Measurements from ENCODE around the gene EVC. TPM values are rescaled to one million over a fixed set of nuclear protein-coding genes. Genes with fewer than 3 reads are reported as not detected.
A peak's percentile ranks its signal among the peaks of the same experiment; 100 is the strongest.

EVC gene
- total and polyA plus RNA-seq, 8 donors: 18.8 to 36.2 (median 31.3) TPM

DNA sequence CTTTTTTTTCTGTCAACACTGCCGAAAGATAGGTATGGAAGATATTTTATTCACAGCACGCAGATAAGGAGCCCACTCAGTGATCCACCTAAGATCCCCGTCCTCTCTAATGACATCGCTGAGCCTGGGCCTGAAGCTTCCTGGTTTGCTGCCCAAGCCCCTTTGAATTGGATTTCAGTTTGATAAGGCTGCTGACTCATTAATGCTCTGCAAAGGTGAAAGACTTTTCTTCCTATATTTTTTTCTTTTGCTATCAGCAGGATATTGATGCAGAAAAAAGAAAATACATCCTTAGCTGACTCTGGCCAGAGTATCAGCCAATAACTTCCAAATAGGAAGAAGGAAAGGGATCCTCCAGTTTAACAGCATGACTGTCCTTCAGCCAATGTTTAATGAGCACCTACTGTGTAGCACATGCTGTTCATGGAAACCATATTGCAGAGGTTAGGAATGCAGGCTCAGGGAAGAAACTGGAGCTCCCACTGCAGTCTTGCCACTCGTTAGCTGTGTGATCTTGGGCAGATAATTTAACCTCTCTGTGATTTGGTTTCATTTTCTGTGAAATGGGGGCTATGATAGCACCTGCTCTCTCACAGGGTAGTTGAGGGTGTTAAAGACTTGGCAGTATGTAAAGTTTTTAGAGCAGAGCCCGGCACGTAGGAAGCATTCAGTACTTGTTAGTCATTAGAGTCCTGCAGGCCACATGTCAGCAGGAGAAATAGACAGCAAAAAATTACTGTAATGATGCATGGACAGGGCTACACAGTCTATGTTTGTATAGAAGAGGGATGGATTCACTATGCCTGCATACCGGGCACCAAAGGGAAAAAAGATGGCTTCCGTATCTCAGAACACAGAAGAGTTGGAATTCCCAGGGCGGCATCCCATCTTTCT lies 39.3 kb downstream of the EVC start:
- no peaks in the 10 kb centered on the region for H3K4me1 ChIP-seq
- TF ChIP-seq, protein P1, sequence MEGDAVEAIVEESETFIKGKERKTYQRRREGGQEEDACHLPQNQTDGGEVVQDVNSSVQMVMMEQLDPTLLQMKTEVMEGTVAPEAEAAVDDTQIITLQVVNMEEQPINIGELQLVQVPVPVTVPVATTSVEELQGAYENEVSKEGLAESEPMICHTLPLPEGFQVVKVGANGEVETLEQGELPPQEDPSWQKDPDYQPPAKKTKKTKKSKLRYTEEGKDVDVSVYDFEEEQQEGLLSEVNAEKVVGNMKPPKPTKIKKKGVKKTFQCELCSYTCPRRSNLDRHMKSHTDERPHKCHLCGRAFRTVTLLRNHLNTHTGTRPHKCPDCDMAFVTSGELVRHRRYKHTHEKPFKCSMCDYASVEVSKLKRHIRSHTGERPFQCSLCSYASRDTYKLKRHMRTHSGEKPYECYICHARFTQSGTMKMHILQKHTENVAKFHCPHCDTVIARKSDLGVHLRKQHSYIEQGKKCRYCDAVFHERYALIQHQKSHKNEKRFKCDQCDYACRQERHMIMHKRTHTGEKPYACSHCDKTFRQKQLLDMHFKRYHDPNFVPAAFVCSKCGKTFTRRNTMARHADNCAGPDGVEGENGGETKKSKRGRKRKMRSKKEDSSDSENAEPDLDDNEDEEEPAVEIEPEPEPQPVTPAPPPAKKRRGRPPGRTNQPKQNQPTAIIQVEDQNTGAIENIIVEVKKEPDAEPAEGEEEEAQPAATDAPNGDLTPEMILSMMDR (IDR thresholded peaks at IDR 0.05): no peak
- H3K27ac ChIP-seq: no peak overlapping the region
- H3K36me3 ChIP-seq: peaks cover 0 to 19% of the 10 kb centered on the region in 2 donors
- no peaks in the 10 kb centered on the region for H3K9me3 ChIP-seq
- H3K27me3 ChIP-seq: no peaks in the 10 kb centered on the region
- ATAC-seq (no peak), DNase-seq (no peak)
- intact Hi-C loops (cut with DNase I): no loop called here
- no peak overlapping the region for H3K4me3 ChIP-seq

DNA sequence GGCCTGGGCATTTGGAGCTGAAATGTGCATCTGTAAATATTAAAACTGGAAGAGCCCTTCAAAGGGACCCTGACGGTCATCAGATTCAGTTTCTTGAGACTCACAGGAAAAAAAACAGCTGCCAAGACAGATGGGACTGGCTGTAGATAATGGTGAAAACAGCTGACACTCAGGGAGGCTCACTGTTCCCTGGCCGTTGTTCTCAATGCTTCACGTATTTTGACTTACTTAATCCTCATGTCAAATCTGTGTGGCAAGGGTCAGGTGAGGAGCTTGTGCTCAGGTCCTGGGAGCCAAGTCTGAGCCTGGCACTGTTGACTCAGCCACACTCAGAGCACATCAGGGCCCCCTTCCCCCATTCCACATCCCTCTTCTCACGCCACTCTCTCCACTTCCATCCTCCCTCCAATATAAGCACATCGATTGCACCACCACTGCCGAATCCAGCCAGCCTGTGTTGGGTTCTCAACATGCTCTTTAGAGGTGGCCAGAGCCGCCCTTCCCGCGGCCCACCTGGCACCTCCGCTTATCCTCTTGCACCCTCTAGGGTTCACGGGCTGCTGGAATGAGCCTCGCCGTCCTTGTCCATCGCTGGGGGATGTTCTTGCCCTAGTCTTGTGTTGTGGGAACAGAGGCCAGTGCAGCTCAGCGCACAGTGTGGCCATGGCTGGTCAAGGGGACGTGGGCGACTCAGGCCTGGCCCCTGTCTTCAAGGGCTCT lies 40.1 kb downstream of the EVC start:
- intact Hi-C loops (cut with DNase I): no loop called here
- TF ChIP-seq, protein P1 (IDR thresholded peaks at IDR 0.05): no peak
- Histone ChIP-seq H3K27ac (no peak overlapping the region), H3K36me3 (peaks cover 0 to 20% of the 10 kb centered on the region in 2 donors), H3K27me3 (no peaks in the 10 kb centered on the region), H3K4me3 (no peak overlapping the region), H3K4me1 (no peaks in the 10 kb centered on the region), H3K9me3 (no peaks in the 10 kb centered on the region)
- ATAC-seq (no peak), DNase-seq (peak in 2 of 4 donors; percentile 13 to 61)

DNA sequence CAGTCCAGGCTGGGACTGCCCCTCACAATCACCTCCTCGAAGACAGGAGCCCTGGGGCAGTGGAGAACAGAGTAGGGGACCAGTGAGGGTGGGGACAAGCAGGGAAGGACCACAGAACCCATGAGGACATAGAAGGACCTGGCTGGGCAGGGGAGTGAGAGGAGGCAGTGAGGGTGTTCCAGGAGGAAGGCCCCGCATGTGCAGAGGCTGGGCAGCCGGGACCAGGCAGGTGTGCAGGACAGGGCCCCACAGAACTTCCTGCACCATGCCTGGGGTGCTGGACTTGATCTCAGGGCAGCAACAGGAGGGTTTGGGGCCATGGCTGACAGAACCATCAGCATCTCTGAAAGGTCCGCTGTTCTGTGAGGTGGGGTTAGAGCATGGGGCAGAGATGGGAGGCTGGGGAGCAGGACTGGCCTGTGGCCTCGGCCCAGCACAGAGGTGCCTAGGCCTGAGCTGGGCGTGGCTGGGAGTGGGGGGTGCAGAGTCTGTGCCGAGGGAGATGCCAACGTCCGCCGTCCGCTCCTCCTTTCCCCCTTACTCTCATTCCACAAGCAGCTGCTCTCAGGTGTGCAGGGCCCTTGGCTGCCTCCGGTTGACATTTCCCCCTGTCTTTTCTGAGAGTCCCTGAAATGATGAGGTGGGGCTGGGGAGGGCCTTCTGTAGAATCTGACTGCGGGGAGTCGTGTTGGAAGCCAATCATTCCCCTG lies 40.8 kb downstream of the EVC start:
- H3K4me3 ChIP-seq: no peak overlapping the region
- ATAC-seq (no peak), DNase-seq (no peak)
- no peak overlapping the region for H3K27ac ChIP-seq
- TF ChIP-seq, protein P1 (IDR thresholded peaks at IDR 0.05): no peak
- no peaks in the 10 kb centered on the region for H3K27me3 ChIP-seq
- H3K9me3 ChIP-seq: no peaks in the 10 kb centered on the region
- H3K4me1 ChIP-seq: no peaks in the 10 kb centered on the region
- peaks cover 0 to 28% of the 10 kb centered on the region in 2 donors for H3K36me3 ChIP-seq
- intact Hi-C loops (cut with DNase I): no loop called here

DNA sequence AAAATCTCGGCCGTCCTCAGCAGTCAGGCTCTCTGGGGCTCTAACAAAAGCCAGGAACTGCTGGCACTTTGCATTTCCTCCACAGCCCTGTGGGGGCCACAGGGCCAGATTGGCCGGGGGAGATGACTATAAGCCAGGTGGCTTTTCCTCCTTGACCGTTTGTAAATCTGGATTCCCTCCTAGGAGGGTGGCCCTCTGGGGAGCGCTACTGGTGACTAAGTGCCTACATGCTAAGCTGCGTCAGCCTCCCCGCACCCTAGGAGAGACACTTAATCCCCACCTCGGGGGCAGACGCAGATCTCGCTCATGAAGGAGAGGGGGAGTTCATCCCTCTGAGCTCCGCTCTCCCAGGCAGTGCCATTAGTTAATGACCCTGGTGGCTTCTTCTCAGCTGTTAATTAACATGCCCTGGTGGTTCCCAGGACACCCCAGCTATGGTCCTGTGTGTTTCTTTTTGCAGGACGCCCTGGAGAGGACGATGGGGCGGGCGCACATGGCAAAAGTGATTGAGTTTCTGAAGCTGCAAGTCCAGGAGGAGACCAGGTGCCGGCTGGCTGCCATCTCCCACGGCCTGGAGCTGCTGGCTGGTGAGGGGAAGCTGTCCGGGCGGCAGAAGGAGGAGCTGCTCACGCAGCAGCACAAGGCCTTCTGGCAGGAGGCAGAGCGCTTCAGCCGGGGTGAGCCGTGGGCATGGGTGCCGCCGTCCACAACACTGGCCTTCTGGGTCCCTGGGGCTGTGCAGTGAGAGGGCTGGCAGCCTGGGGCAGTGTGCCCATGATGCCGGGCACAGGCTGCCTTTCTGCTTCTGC lies 41.6 kb downstream of the EVC start:
- ATAC-seq: no peak
- intact Hi-C loops (cut with DNase I): no loop called here
- Histone ChIP-seq H3K4me1 (no peaks in the 10 kb centered on the region), H3K27ac (no peak overlapping the region), H3K27me3 (no peaks in the 10 kb centered on the region), H3K9me3 (no peaks in the 10 kb centered on the region), H3K36me3 (peaks cover 0 to 35% of the 10 kb centered on the region in 2 donors), H3K4me3 (no peak overlapping the region)
- DNase-seq: peak in 1 of 4 donors; percentile 65
- TF ChIP-seq, protein P1 (IDR thresholded peaks at IDR 0.05): no peak

Data from left lung (tissue), 10 donors.